ENCODE results near the gene LRP8. TPM values are rescaled to one million over a fixed set of nuclear protein-coding genes. Genes with fewer than 3 reads are reported as not detected.

Gene LRP8
- total and polyA plus RNA-seq, 2 donors (not counting 3 experiments of a cell fraction or from before 2014, with no cell fraction given): 40.9 to 62.2 TPM

GRCh38 chr1:53315456-53316423 is 12.1 kb downstream of the LRP8 start:
- H3K4me2 ChIP-seq (ENCODE audit: insufficient read depth, low read length): no peak overlapping the region
- H3K9ac ChIP-seq (replicated peaks; ENCODE audit: extremely low read depth, insufficient read depth, low read length): no peak overlapping the region
- H3K9me1 ChIP-seq (replicated peaks; ENCODE audit: control insufficient read depth, extremely low read depth, insufficient read depth, low read length): no peaks in the 10 kb centered on the region
- TF ChIP-seq POLR2AphosphoS5 (IDR thresholded peaks at IDR 0.05; ENCODE audit: insufficient read depth, low read depth, low read length): no peak
- no peak for TF ChIP-seq FOS (IDR thresholded peaks at IDR 0.05; ENCODE audit: borderline replicate concordance, insufficient read depth, low read length)
- TF ChIP-seq EZH2 (IDR thresholded peaks at IDR 0.05; ENCODE audit: borderline replicate concordance, low read depth, low read length, severe bottlenecking): no peak
- TF ChIP-seq CTCF (IDR thresholded peaks at IDR 0.05; ENCODE audit: extremely low read depth in 1 of 2, insufficient read depth in 1 of 2, low read depth in 1 of 2, low read length in 2 of 2): no peak
- no peak for TF ChIP-seq MAX (IDR thresholded peaks at IDR 0.05; ENCODE audit: insufficient read depth, insufficient read length)
- no peak for TF ChIP-seq POLR2A (IDR thresholded peaks at IDR 0.05; ENCODE audit: low read depth, low read length)
- TF ChIP-seq GATA2 (IDR thresholded peaks at IDR 0.05; ENCODE audit: insufficient read depth, insufficient read length, low read depth, low read length): no peak
- dilution Hi-C loops (cut with MboI; ENCODE audit: extremely low pct_ligation_motif_present, low sequenced_read_pairs): no loop called here
- CTCF ChIA-PET: interaction anchor here (1.0 to 2.9 kb wide), 2 partner anchors 9 to 77 kb away, joined by 4 to 13 read pairs; no protein-coding TSS in a partner anchor
- no peaks in the 10 kb centered on the region for H4K20me1 ChIP-seq (replicated peaks; ENCODE audit: control insufficient read depth, extremely low read depth, insufficient read depth, low read length)
- intact Hi-C loops (cut with micrococcal nuclease): no loop called here
- POLR2A ChIA-PET: no interaction called here
- no peaks in the 10 kb centered on the region for H3K36me3 ChIP-seq (ENCODE audit: control insufficient read depth in 2 of 2, extremely low read depth in 1 of 2, insufficient read depth in 2 of 2, low read length in 2 of 2)
- no peak overlapping the region for H3K27ac ChIP-seq (ENCODE audit: insufficient read depth, low read depth, low read length)
- DNase-seq (ENCODE audit: low read depth, low spot score) (no peak), FAIRE-seq (no peak)
- H3K4me1 ChIP-seq (ENCODE audit: control insufficient read depth, extremely low read depth, insufficient read depth, low read length): no peaks in the 10 kb centered on the region
- no peak overlapping the region for H2AFZ ChIP-seq (ENCODE audit: low read depth, low read length)
- BruUV-seq (replicated peaks): no TSS peak
- no peaks in the 10 kb centered on the region for H3K27me3 ChIP-seq (ENCODE audit: control insufficient read depth in 2 of 2, insufficient read depth in 2 of 2, low read length in 2 of 2)
- H3K9me3 ChIP-seq (replicated peaks; ENCODE audit: control insufficient read depth, insufficient read depth, low read length): no peaks in the 10 kb centered on the region
- H3K79me2 ChIP-seq (ENCODE audit: control insufficient read depth, insufficient read depth, low read length): peaks cover 72% of the 10 kb centered on the region
- H3K4me3 ChIP-seq (replicated peaks in 1 of 3; ENCODE audit: insufficient read depth in 1 of 3, low read depth in 1 of 3, low read length in 3 of 3): no peak overlapping the region
